Natural killer cell (primary cell): Measurements from ENCODE around the gene ADRA2A. TPM values are rescaled to one million over a fixed set of nuclear protein-coding genes. Genes with fewer than 3 reads are reported as not detected.

Experiments used
- ATAC-seq, 3 donors: fragments of 150-1000 bp in 2 of 3; fragments of 200-7000 bp in 1 of 3; cut with Tn5 transposase; 1 replicate in 1 of 3; 2 replicates in 2 of 3; pipeline ENCODE4 v1.10.0; 2021; ENCODE audit warnings: mild to moderate bottlenecking in 2 of 3, moderate library complexity in 2 of 3
- DNase-seq, 2 donors: peaks; one replicate each; pipeline versions ENCODE4 v3.0.0 to v3.0.0-alpha.2; 2013 to 2021; ENCODE audit warnings: mixed read lengths in 1 of 2
- H3K27ac ChIP-seq: one replicate; pipeline ENCODE4 v1.5.1; 2013; ENCODE audit warnings: mild to moderate bottlenecking, low read length
- H3K27me3 ChIP-seq: one replicate; pipeline ENCODE4 v1.6.1; 2013; ENCODE audit warnings: low read length; ENCODE audit not compliant: control insufficient read depth, insufficient read depth
- H3K36me3 ChIP-seq: one replicate; pipeline ENCODE4 v1.6.1; 2013; ENCODE audit warnings: low read length; ENCODE audit not compliant: control insufficient read depth, insufficient read depth
- H3K4me1 ChIP-seq: one replicate; pipeline ENCODE4 v1.6.1; 2013; ENCODE audit warnings: low read length; ENCODE audit not compliant: control insufficient read depth, insufficient read depth
- H3K4me3 ChIP-seq: one replicate; pipeline ENCODE4 v1.5.1; 2013; ENCODE audit warnings: low read length
- H3K9me3 ChIP-seq: one replicate; pipeline ENCODE4 v1.6.1; 2013; ENCODE audit warnings: low read length; ENCODE audit not compliant: control insufficient read depth, insufficient read depth
- H3K27ac Mint-ChIP-seq, 2 donors: one replicate each; pipeline ENCODE4 v1.8.0; 2022; ENCODE audit warnings: mild to moderate bottlenecking in 2 of 2, mixed read lengths in 2 of 2, moderate library complexity in 1 of 2
- H3K27me3 Mint-ChIP-seq, 2 donors: one replicate each; pipeline ENCODE4 v1.8.0; 2022; ENCODE audit warnings: low read depth in 2 of 2, mixed read lengths in 2 of 2
- H3K36me3 Mint-ChIP-seq: one replicate; pipeline ENCODE4 v1.8.0; 2022; ENCODE audit warnings: mixed read lengths
- H3K4me1 Mint-ChIP-seq, 2 donors: one replicate each; pipeline ENCODE4 v1.8.0; 2022; ENCODE audit warnings: mixed read lengths in 2 of 2
- H3K4me3 Mint-ChIP-seq: one replicate; pipeline ENCODE4 v1.8.0; 2022; ENCODE audit warnings: mild to moderate bottlenecking, moderate library complexity, mixed read lengths
- H3K9me3 Mint-ChIP-seq, 2 donors: one replicate each; pipeline ENCODE4 v1.8.0; 2022; ENCODE audit warnings: mixed read lengths in 2 of 2
- WGBS: methylation state at CpG from one replicate; pipeline ENCODE4 v1.1.7; 2013; ENCODE audit warnings: missing lambda C conversion rate; ENCODE audit not compliant: insufficient coverage; 5-methylcytosine and 5-hydroxymethylcytosine counted together
- intact Hi-C: fragments of 100-400 bp; cut with micrococcal nuclease; formaldehyde crosslinking; loops from one replicate; pipeline ENCODE4 v1.14.2; 2022
- total RNA-seq, 4 donors: library from RNA; stranded (reverse); fragments of 120-200 nt in 1 of 4; gene quantifications; one replicate each; pipeline versions ENCODE4 v1.2.3 to v1.2.4, GENCODE V29; 2013 to 2022
- TF ChIP-seq, protein P1 (sequence below): fragments of 200-600 bp; IDR thresholded peaks from one replicate; pipeline ENCODE4 v1.8.0; 2022; ENCODE audit warnings: antibody characterized with exemption

The ADRA2A gene
- total RNA-seq, 3 donors from 2014 or later (not counting 1 experiment from before 2014, with no cell fraction given), result 0.07 to 0.28 TPM; not detected in 1

GRCh38 chr10:111128331-111129180, 51.7 kb downstream of the ADRA2A start:
- DNase-seq (no peak), ATAC-seq (no peak)
- Histone ChIP-seq H3K9me3 (no peaks in the 10 kb centered on the region), H3K4me3 (no peak overlapping the region), H3K4me1 (no peaks in the 10 kb centered on the region), H3K27ac (no peak overlapping the region), H3K36me3 (no peaks in the 10 kb centered on the region), H3K27me3 (no peaks in the 10 kb centered on the region)
- TF ChIP-seq, protein P1, sequence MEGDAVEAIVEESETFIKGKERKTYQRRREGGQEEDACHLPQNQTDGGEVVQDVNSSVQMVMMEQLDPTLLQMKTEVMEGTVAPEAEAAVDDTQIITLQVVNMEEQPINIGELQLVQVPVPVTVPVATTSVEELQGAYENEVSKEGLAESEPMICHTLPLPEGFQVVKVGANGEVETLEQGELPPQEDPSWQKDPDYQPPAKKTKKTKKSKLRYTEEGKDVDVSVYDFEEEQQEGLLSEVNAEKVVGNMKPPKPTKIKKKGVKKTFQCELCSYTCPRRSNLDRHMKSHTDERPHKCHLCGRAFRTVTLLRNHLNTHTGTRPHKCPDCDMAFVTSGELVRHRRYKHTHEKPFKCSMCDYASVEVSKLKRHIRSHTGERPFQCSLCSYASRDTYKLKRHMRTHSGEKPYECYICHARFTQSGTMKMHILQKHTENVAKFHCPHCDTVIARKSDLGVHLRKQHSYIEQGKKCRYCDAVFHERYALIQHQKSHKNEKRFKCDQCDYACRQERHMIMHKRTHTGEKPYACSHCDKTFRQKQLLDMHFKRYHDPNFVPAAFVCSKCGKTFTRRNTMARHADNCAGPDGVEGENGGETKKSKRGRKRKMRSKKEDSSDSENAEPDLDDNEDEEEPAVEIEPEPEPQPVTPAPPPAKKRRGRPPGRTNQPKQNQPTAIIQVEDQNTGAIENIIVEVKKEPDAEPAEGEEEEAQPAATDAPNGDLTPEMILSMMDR, result no peak
- intact Hi-C loops, result no loop called here
- WGBS, result 68% methylated on average over 15 of the region's 15 CpGs
- H3K4me1 Mint-ChIP-seq, result no peaks in the 10 kb centered on the region
- H3K27me3 Mint-ChIP-seq, result peaks cover 16 to 23% of the 10 kb centered on the region in 2 donors
- H3K36me3 Mint-ChIP-seq, result no peaks in the 10 kb centered on the region
- H3K9me3 Mint-ChIP-seq, result no peaks in the 10 kb centered on the region
- no peak overlapping the region for H3K4me3 Mint-ChIP-seq
- no peak overlapping the region for H3K27ac Mint-ChIP-seq

- no peaks in the 10 kb centered on the region for H3K36me3 ChIP-seq
- Mint-ChIP-seq H3K9me3 (no peaks in the 10 kb centered on the region), H3K4me3 (no peak overlapping the region), H3K27me3 (peaks cover 17 to 32% of the 10 kb centered on the region in 2 donors), H3K4me1 (no peaks in the 10 kb centered on the region), H3K36me3 (no peaks in the 10 kb centered on the region), H3K27ac (no peak overlapping the region)
- DNase-seq (no peak), ATAC-seq (no peak)
- no peak overlapping the region for H3K27ac ChIP-seq
- H3K4me1 ChIP-seq, result no peaks in the 10 kb centered on the region
- no peak overlapping the region for H3K4me3 ChIP-seq
- TF ChIP-seq, protein P1, result no peak
- H3K27me3 ChIP-seq, result no peaks in the 10 kb centered on the region
- no peaks in the 10 kb centered on the region for H3K9me3 ChIP-seq
- WGBS, result 91% methylated on average over 6 of the region's 6 CpGs
- intact Hi-C loops, result no loop called here
Observed at GRCh38 chr10:111129363-111129762, 52.5 kb downstream of the ADRA2A start.

GRCh38 chr10:111130471-111130870, 53.6 kb downstream of the ADRA2A start:
- no peak for DNase-seq
- H3K4me1 ChIP-seq, result no peaks in the 10 kb centered on the region
- Mint-ChIP-seq H3K4me1 (no peaks in the 10 kb centered on the region), H3K27ac (no peak overlapping the region), H3K36me3 (no peaks in the 10 kb centered on the region), H3K27me3 (peaks cover 26 to 39% of the 10 kb centered on the region in 2 donors), H3K4me3 (no peak overlapping the region), H3K9me3 (no peaks in the 10 kb centered on the region)
- intact Hi-C loops, result no loop called here
- TF ChIP-seq, protein P1, result no peak
- ATAC-seq, result no peak
- no peaks in the 10 kb centered on the region for H3K36me3 ChIP-seq
- H3K27ac ChIP-seq, result no peak overlapping the region
- H3K27me3 ChIP-seq, result no peaks in the 10 kb centered on the region
- H3K9me3 ChIP-seq, result no peaks in the 10 kb centered on the region
- H3K4me3 ChIP-seq, result no peak overlapping the region
- 87% methylated on average over 5 of the region's 5 CpGs for WGBS

Other genes with a start within 250 kb of the ADRA2A start
- gene PDCD4, start 205.1 kb upstream of the ADRA2A start, total RNA-seq, result 100 to 1,000 TPM; 199 to 241 (median 222) TPM
- gene BBIP1, start 157.8 kb upstream of the ADRA2A start, total RNA-seq, result 10 to 100 TPM; 27.2 to 58.6 (median 27.7) TPM
- gene SHOC2, start 157.4 kb upstream of the ADRA2A start, total RNA-seq, result 10 to 100 TPM; 81.8 to 87.6 (median 85.7) TPM